Neutrophil (primary cell): Measurements from ENCODE around the gene SCNN1B.

Source experiments
- H3K27ac ChIP-seq: fragments of 200-600 bp; sonication (generic); 2 replicates; pipeline ENCODE4 v1.5.1; 2016; ENCODE audit warnings: mild to moderate bottlenecking, moderate library complexity
- H3K27me3 ChIP-seq: fragments of 200-600 bp; sonication (generic); 2 replicates; pipeline ENCODE4 v1.6.0; 2016; ENCODE audit warnings: mild to moderate bottlenecking
- H3K36me3 ChIP-seq: fragments of 200-600 bp; sonication (generic); 2 replicates; pipeline ENCODE4 v1.5.1; 2017
- H3K4me1 ChIP-seq, 2 experiments: fragments of 200-600 bp in 1 of 2; sonication (generic) in 1 of 2; 1 replicate in 1 of 2; 2 replicates in 1 of 2; pipeline versions ENCODE4 v1.5.1 to v1.6.1; 2013 to 2016; ENCODE audit warnings: low read depth in 1 of 2, low read length in 1 of 2, mild to moderate bottlenecking in 1 of 2, moderate library complexity in 1 of 2; ENCODE audit not compliant: control insufficient read depth in 1 of 2, insufficient read depth in 1 of 2
- H3K4me3 ChIP-seq, 2 experiments: fragments of 200-600 bp in 1 of 2; sonication (generic) in 1 of 2; 1 replicate in 1 of 2; 2 replicates in 1 of 2; pipeline ENCODE4 v1.5.1; 2013 to 2016; ENCODE audit warnings: low read depth in 1 of 2, low read length in 1 of 2, mild to moderate bottlenecking in 1 of 2, moderate library complexity in 1 of 2
- H3K9me3 ChIP-seq: fragments of 200-600 bp; sonication (generic); 2 replicates; pipeline ENCODE4 v1.5.1; 2016
- CTCF ChIP-seq: fragments of 200-600 bp; sonication (generic); IDR thresholded peaks from 2 replicates; pipeline ENCODE4 v1.5.1; 2016; ENCODE audit warnings: antibody characterized with exemption

Gene SCNN1B

GRCh38 chr16:23321206-23321875 lies 19.2 kb downstream of the SCNN1B start:
- Histone ChIP-seq H3K9me3 (no peaks in the 10 kb centered on the region), H3K4me1 (no peaks in the 10 kb centered on the region), H3K27ac (no peak overlapping the region), H3K4me3 (no peak overlapping the region), H3K27me3 (no peaks in the 10 kb centered on the region), H3K36me3 (no peaks in the 10 kb centered on the region)
- TF ChIP-seq CTCF, result no peak

GRCh38 chr16:23323224-23324030 lies 21.3 kb downstream of the SCNN1B start:
- Histone ChIP-seq H3K4me3 (no peak overlapping the region), H3K9me3 (no peaks in the 10 kb centered on the region), H3K27ac (no peak overlapping the region), H3K36me3 (no peaks in the 10 kb centered on the region), H3K4me1 (no peaks in the 10 kb centered on the region), H3K27me3 (no peaks in the 10 kb centered on the region)
- no peak for TF ChIP-seq CTCF

- Histone ChIP-seq H3K4me3 (no peak overlapping the region), H3K27ac (no peak overlapping the region), H3K36me3 (no peaks in the 10 kb centered on the region), H3K9me3 (no peaks in the 10 kb centered on the region), H3K4me1 (no peaks in the 10 kb centered on the region), H3K27me3 (no peaks in the 10 kb centered on the region)
- TF ChIP-seq CTCF, result no peak
Observed at GRCh38 chr16:23324727-23325126, 22.6 kb downstream of the SCNN1B start.

GRCh38 chr16:23327836-23328235 lies 25.7 kb downstream of the SCNN1B start:
- Histone ChIP-seq H3K27ac (no peak overlapping the region), H3K4me3 (no peak overlapping the region), H3K27me3 (no peaks in the 10 kb centered on the region)

GRCh38 chr16:23330161-23330560 lies 28.1 kb downstream of the SCNN1B start:
- Histone ChIP-seq H3K27me3 (no peaks in the 10 kb centered on the region), H3K9me3 (no peaks in the 10 kb centered on the region), H3K4me1 (no peaks in the 10 kb centered on the region), H3K36me3 (no peaks in the 10 kb centered on the region), H3K4me3 (no peak overlapping the region), H3K27ac (no peak overlapping the region)
- TF ChIP-seq CTCF, result no peak

More at GRCh38 chr16:23327836-23328235, 25.7 kb downstream of the SCNN1B start:
- Histone ChIP-seq H3K4me1 (no peaks in the 10 kb centered on the region), H3K9me3 (no peaks in the 10 kb centered on the region), H3K36me3 (no peaks in the 10 kb centered on the region)
- TF ChIP-seq CTCF, result no peak
